Parathyroid adenoma (tissue), 2 donors: ENCODE data around the gene KIAA0040.

Source experiments
- H2AFZ ChIP-seq: fragments of 300-600 bp; sonication (generic); one replicate; pipeline ENCODE4 v1.7.0; 2017; ENCODE audit warnings: antibody characterized with exemption, mild to moderate bottlenecking
- H3K27ac ChIP-seq: fragments of 300-600 bp; sonication (generic); one replicate; pipeline ENCODE4 v1.7.0; 2017
- H3K27me3 ChIP-seq: fragments of 300-600 bp; sonication (generic); one replicate; pipeline ENCODE4 v1.7.0; 2017; ENCODE audit warnings: low read length; ENCODE audit not compliant: control insufficient read depth, insufficient read depth
- H3K36me3 ChIP-seq: fragments of 300-600 bp; sonication (generic); one replicate; pipeline ENCODE4 v1.7.0; 2017; ENCODE audit warnings: low read length; ENCODE audit not compliant: control insufficient read depth, insufficient read depth
- H3K4me1 ChIP-seq: fragments of 300-600 bp; sonication (generic); one replicate; pipeline ENCODE4 v1.7.0; 2017; ENCODE audit warnings: control low read depth
- H3K4me2 ChIP-seq: fragments of 300-600 bp; sonication (generic); one replicate; pipeline ENCODE4 v1.7.0; 2017; ENCODE audit warnings: low read length
- H3K4me3 ChIP-seq: fragments of 300-600 bp; sonication (generic); one replicate; pipeline ENCODE4 v1.7.0; 2017; ENCODE audit warnings: low read depth, low read length
- H3K79me2 ChIP-seq: fragments of 300-600 bp; sonication (generic); one replicate; pipeline ENCODE4 v1.7.0; 2017; ENCODE audit warnings: control low read depth
- H3K9ac ChIP-seq: fragments of 300-600 bp; sonication (generic); one replicate; pipeline ENCODE4 v1.7.0; 2017; ENCODE audit warnings: mild to moderate bottlenecking
- H3K9me3 ChIP-seq: fragments of 300-600 bp; sonication (generic); one replicate; pipeline ENCODE4 v1.7.0; 2017; ENCODE audit warnings: low read length; ENCODE audit not compliant: control insufficient read depth
- TF ChIP-seq, protein P1 (sequence below): fragments of 300-600 bp; sonication (generic); IDR thresholded peaks from one replicate; pipeline ENCODE4 v1.7.0; 2017; ENCODE audit warnings: antibody characterized with exemption, mild to moderate bottlenecking
- donor health status: primary hyperparathyroidism.

Gene KIAA0040

DNA sequence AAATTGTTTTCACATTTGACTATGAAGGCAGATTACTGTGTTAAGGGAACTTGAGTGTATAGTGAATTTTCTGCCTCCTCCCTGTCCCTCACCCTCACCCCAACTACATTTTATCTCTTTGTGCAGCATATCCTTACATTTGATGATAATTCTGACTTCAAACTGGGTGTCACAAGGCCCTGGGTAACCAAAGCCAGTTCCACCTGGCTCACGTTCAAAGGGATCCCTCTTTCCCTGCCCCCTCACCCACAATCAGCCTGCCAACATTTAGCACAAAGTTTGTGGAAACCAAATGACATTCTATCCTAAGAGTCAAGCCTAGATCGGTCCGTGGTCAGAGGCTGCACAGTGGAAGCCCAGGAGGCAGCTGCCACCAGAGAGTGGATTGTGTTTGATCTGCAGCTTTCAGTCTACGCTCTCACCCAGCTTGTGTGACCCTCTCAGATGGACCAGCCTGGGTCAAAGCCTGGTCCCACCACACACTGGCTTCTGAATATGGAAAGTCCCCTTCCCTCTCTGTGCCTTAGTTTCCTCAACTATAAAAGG, 10.3 kb downstream of the KIAA0040 start:
- peaks cover 17% of the 10 kb centered on the region for H3K79me2 ChIP-seq
- H3K27ac ChIP-seq, result no peak overlapping the region
- TF ChIP-seq, protein P1, sequence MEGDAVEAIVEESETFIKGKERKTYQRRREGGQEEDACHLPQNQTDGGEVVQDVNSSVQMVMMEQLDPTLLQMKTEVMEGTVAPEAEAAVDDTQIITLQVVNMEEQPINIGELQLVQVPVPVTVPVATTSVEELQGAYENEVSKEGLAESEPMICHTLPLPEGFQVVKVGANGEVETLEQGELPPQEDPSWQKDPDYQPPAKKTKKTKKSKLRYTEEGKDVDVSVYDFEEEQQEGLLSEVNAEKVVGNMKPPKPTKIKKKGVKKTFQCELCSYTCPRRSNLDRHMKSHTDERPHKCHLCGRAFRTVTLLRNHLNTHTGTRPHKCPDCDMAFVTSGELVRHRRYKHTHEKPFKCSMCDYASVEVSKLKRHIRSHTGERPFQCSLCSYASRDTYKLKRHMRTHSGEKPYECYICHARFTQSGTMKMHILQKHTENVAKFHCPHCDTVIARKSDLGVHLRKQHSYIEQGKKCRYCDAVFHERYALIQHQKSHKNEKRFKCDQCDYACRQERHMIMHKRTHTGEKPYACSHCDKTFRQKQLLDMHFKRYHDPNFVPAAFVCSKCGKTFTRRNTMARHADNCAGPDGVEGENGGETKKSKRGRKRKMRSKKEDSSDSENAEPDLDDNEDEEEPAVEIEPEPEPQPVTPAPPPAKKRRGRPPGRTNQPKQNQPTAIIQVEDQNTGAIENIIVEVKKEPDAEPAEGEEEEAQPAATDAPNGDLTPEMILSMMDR, result no peak
- no peak overlapping the region for H3K4me2 ChIP-seq
- H3K27me3 ChIP-seq, result no peaks in the 10 kb centered on the region
- H3K9me3 ChIP-seq, result no peaks in the 10 kb centered on the region
- no peak overlapping the region for H3K9ac ChIP-seq
- no peak overlapping the region for H2AFZ ChIP-seq
- no peak overlapping the region for H3K4me3 ChIP-seq
- H3K36me3 ChIP-seq, result no peaks in the 10 kb centered on the region
- H3K4me1 ChIP-seq, result peaks cover 4% of the 10 kb centered on the region

DNA sequence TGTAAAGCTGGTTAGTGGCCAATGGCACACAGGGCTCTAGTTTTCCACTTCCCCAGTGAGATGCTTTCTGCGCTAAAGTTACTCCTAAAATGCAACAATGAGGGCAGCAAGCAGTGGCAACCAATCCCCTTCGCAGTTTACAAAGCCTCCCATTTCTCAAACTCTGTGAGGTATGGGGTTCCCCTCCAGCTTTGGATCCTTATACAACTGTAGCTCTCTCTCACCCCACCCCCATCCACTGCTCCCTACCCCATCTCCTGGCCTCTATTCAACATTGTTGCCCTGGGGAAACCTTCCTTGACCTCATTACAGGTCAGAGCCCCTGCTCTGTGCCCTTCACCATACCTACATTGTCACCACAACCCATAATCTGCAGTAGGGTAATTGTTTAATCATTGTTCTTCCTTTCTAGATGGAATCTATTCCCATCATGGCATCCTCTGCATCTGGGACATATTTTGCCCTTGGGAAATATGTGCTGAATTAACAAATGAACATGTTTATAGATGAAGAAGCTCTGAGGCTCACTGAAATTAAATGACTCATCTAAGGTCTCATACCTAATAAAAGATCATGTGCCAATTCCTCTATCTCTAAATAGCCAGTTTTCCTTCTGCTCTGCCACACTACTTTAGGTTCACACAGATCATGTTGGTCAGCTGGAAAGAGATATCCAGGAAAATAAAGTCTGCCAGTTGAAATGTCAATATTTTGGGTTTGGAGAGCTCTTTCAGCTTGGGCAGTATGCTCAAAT, 12.6 kb downstream of the KIAA0040 start:
- Histone ChIP-seq H3K4me1 (no peaks in the 10 kb centered on the region), H2AFZ (no peak overlapping the region), H3K9ac (no peak overlapping the region), H3K36me3 (no peaks in the 10 kb centered on the region), H3K79me2 (peaks cover 17% of the 10 kb centered on the region), H3K4me3 (no peak overlapping the region), H3K27me3 (no peaks in the 10 kb centered on the region), H3K27ac (no peak overlapping the region), H3K4me2 (no peak overlapping the region), H3K9me3 (no peaks in the 10 kb centered on the region)
- TF ChIP-seq, protein P1, result no peak

DNA sequence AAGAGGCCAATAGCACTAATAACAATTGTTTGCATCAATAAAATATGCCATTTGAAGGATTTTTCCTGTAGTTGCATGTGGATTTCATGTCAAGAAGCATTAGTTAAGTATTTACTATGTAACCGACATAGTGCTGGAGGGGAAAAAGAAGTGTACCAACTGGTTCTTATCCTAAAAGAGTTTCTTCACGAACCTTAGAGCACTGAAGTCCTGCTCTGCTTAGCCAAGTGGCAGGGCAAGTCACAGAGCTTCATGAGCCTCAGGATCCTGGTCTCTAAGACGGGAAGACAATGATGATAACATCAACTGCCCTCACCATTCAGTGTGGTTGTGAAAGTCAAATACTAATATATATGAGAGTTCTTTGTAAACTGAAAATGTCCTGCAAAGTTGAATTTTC, 14.1 kb downstream of the KIAA0040 start:
- Histone ChIP-seq H3K9ac (no peak overlapping the region), H3K4me3 (no peak overlapping the region), H2AFZ (no peak overlapping the region), H3K9me3 (no peaks in the 10 kb centered on the region), H3K27ac (no peak overlapping the region), H3K4me1 (no peaks in the 10 kb centered on the region), H3K36me3 (no peaks in the 10 kb centered on the region), H3K27me3 (no peaks in the 10 kb centered on the region), H3K4me2 (no peak overlapping the region), H3K79me2 (peaks cover 7% of the 10 kb centered on the region)
- TF ChIP-seq, protein P1, result no peak

DNA sequence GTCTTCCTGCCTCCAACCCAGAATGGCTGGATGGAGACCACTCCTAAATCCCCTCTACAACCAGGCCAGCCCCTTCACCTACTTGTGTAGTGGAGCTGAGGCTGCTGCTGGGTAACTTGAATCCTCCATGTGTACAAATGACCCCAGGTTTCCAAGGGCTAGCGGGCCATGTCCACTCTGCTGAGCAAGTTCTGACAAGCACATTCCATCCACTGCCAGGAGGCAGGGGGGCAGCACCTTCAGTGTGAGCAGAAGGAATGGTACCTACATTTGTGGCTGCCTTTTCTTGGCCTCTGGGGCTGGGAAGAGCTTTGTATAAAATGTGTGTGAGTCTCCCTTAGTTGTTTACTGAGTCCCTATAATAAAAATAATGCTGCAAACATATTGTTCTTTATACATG, 14.5 kb downstream of the KIAA0040 start:
- TF ChIP-seq, protein P1, result no peak
- no peaks in the 10 kb centered on the region for H3K36me3 ChIP-seq
- no peak overlapping the region for H3K4me3 ChIP-seq
- H2AFZ ChIP-seq, result no peak overlapping the region
- no peaks in the 10 kb centered on the region for H3K4me1 ChIP-seq
- no peaks in the 10 kb centered on the region for H3K9me3 ChIP-seq
- no peak overlapping the region for H3K9ac ChIP-seq
- H3K4me2 ChIP-seq, result no peak overlapping the region
- no peak overlapping the region for H3K27ac ChIP-seq
- H3K79me2 ChIP-seq, result peaks cover 3% of the 10 kb centered on the region
- H3K27me3 ChIP-seq, result no peaks in the 10 kb centered on the region

DNA sequence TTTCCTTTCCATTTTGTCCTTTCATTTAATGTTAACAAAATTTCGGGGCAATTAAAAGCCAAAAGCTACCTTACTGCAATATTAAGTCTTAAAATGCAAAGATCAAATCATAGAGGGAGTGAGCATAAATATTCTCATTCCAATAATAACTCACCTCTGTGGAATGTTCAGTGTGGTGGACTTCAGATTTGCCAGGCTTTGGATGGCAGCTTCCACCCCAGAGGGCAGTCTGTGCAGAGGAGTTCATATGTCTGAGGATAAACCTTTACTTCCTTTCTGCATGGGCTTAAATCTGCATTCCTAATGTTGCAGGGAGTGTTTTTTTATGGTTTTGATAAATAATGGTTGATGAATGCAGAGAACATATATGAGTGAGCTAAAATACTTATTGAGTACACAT, 16.3 kb downstream of the KIAA0040 start:
- H3K79me2 ChIP-seq, result no peaks in the 10 kb centered on the region
- no peak overlapping the region for H3K4me2 ChIP-seq
- TF ChIP-seq, protein P1, result no peak
- no peak overlapping the region for H3K9ac ChIP-seq
- no peaks in the 10 kb centered on the region for H3K4me1 ChIP-seq
- H2AFZ ChIP-seq, result no peak overlapping the region
- no peaks in the 10 kb centered on the region for H3K36me3 ChIP-seq
- no peaks in the 10 kb centered on the region for H3K27me3 ChIP-seq
- H3K27ac ChIP-seq, result no peak overlapping the region
- no peak overlapping the region for H3K4me3 ChIP-seq
- H3K9me3 ChIP-seq, result no peaks in the 10 kb centered on the region
